DND-41 (cell line): ENCODE measurements around the gene PXT1.

Source experiments
- CTCF ChIP-seq: IDR thresholded peaks from 2 replicates; pipeline ENCODE4 v1.5.1; 2012; ENCODE audit warnings: borderline replicate concordance, low read length, moderate library complexity, mild to moderate bottlenecking; ENCODE audit not compliant: poor library complexity, severe bottlenecking; ENCODE audit errors: extremely low read depth
- EZH2 ChIP-seq: IDR thresholded peaks from 3 replicates; pipeline ENCODE4 v1.6.1; 2012; ENCODE audit warnings: borderline replicate concordance, low read depth, mild to moderate bottlenecking, moderate library complexity, low read length, inconsistent platforms; ENCODE audit not compliant: severe bottlenecking

GRCh38 chr6:36489426-36489825 is 46.8 kb upstream of the PXT1 start:
- TF ChIP-seq CTCF (no peak), EZH2 (no peak)
